Fibroblast of skin of right biceps (primary cell): ENCODE measurements around the gene EHMT1.
"Not testable (repeated sequence)": the region's sequence is repeated elsewhere in the genome, so short reads cannot be mapped to it uniquely, and the experiment has no call there.

Source experiments
- DNase-seq: peaks from one replicate; pipeline ENCODE4 v3.0.0-alpha.2; 2013

EHMT1 gene

DNA sequence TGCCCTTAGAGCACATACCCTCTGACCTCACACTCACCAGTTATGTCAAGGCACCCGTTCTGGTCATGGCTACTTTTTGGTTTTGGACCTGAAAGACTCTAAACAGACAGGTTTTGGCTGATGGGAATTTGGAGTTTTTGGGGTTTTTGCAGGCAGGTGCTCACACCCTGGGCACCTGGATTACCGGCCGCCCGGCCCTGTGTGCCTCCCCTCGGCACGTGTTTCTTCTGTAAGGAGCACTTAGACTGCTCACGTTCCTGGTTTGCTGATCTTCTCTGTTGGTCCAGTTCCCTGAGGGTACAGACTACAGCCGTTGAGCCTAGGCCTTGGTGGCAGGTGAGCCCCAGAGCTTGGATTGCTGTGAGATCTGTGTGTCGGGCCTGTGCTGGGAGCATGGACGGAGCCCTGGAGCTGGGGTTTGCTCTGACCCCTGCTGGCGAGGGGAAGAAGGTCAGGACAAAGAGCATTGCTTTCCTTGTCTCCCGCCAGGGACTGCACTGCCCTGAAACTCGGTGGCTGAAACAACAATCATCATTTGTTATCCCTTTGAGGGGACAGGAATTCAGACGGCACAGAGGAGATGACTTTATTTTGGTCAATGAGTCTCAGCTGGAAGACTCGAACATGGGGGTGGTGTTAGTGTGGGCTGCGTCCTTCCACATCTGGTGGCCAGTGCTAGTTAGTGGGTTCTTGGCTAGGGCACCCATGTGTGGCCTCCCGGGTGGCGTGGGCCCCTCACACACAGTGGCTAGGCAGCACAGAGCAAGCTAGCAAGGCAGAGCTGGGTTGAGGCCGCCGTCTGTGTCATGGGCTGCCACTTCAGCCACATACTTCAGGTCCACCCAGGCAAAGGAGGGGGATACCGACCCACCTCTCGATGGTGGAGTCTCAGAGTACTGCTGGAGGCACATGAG, 76.4 kb downstream of the EHMT1 start:
- DNase-seq = peak; percentile 30

DNA sequence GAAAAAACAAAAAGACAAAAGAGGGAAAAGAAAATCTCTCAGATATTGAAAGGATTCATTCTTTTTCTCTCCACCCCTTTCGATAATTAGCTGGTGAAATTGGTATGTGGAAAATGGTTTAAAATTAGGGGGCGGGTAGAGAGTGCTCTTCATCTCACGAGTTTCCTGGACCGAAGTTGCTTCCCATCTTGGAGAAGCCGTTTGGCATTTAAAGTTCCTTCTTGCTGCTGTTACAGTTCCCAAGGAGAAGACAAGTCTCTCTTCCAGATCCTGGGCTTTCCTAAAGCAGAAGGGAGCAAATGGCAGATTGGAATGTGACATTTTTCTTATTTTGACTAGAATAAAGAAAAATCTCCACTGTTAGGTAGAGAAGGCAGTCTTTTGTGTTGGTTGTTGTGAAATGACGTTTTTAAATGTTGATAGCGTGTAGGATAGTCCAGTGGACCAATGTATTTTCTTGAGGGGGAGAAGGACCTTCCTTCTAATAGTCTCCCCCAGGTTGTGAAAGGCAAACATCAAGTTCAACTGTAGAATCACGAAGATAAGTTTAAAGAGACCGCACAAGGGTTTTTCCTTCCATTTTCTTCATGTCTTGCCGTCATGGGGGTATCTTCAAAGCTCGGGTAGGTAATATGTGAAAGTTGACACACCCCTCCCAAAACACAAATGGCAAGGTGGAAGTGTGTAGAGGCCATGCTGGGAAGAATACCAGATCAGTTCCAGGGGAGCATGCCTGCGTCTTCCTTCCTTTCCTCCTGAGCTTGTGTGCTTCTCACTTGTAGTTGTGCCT, 77.5 kb downstream of the EHMT1 start:
- no peak for DNase-seq

GRCh38 chr9:137697193-137697592, 78.4 kb downstream of the EHMT1 start:
- no peak for DNase-seq

DNA sequence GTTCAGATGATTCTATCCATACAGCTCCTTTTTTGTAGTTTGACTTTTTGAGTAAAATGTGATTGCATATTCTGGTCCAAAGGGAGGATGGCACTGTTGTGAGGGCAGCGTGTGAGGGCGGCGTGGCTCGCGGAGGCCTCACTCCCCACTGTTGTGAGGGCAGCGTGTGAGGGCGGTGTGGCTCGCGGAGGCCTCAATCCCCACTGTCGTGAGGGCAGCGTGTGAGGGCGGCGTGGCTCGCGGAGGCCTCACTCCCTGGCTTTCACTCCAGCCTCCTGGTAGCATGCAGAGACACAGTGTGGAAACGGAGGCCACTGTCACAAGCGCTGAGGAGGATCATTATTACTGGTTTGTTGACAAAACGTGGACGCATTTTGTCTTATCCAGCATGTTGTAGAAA, 79.0 kb downstream of the EHMT1 start:
- no peak for DNase-seq

DNA sequence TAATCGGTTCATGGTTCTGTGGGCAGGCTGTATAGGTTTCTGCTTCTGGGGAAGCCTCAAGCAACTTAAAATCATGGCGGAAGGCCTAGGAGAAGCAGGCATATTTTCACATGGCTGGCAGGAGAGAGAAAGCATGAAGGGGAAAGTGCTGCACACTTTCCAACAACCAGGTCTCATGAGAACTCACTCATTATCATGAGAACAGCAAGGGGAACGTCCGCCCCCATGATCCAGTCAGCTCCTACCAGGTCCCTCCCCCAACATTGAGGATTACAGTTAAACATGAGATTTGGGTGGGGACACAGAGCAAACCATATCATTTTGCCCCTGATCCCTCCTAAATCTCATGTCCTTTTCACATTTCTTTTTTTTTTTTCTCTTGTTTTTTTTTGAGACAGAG, 82.1 kb downstream of the EHMT1 start:
- no peak for DNase-seq

DNA sequence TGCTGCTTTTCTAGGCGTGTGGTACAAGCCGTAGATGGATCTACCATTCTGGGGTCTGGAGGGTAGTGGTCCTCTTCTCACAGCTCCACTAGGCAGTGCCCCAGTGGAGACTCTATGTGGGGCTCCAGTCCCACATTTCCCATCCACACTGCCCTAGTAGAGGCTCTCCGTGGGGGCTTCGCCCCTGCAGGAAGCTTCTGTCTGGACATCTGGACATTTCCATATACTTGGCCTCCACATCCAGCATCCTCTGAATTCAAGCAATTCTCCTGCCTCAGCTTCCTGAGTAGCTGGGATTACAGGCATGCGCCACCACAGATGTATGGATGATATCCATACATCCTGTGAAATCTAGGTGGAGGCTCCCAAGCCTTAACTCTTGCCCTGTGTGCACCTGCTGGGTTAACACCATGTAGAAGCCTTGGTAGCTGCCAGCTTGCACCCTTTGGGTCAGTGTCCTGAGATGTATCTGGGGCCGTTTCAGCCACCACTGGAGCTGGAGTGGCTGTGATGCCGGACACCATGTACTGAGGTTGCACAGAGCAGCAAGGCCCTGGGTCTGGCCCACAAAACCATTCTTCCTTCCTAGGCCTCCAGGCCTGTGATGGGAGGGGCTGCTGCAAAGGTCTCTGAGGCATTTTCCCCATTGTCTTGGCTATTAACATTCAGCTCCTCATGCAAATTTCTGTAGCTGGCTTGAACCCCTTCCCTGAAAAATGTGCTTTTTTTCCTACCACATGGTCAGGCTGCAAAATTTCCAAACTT, 84.0 kb downstream of the EHMT1 start:
- DNase-seq = no peak

- no peak for DNase-seq
These were observed 85.2 kb downstream of the EHMT1 start for GRCh38 chr9:137703842-137704508.

- DNase-seq = no peak
These were observed 86.6 kb downstream of the EHMT1 start for GRCh38 chr9:137705443-137705863.

GRCh38 chr9:137705906-137706305, 87.1 kb downstream of the EHMT1 start:
- DNase-seq = no peak

DNA sequence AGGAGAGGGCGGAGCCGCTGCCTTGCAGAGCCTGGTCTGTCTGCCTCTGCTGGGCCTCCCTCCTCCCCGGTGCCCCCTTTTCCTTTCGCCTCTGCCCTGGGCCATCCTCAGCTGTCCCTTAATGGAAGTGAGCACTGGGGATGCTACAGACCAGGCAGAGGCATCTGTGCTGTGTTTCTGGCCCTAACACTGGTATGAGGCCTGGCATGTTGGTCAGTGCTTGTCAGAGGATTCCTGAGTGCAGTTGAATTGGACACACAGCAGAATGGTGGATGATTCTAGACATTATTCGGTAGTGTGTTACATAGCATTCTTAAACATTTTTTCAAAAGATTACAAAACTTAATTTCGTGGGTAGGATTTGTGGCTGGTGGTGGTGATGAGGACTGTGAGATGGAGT, 88.6 kb downstream of the EHMT1 start:
- no peak for DNase-seq

GRCh38 chr9:137708590-137709284, 89.9 kb downstream of the EHMT1 start:
- DNase-seq = no peak

- no peak for DNase-seq
These were observed 90.8 kb downstream of the EHMT1 start for GRCh38 chr9:137709411-137710101.

DNA sequence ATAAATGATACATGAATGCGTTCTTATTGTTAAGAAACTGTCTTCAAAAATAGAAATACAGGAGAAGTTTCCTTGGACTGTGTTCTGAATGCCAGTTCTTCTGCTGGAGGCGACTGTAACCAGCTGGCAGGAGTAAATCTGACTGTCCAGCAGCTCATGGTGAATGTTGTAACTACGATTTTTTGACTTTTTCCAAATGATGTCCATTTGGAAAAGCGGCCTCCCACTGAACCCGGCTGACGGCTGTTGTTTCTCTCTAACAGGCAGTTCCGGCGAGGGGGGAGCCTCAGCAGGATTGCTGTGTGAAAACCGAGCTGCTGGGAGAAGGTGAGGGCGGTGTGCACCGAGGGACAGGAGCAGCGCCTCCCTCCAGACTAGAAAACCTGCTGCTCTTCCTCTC, 91.9 kb downstream of the EHMT1 start:
- no peak for DNase-seq

- DNase-seq = no peak
These were observed 92.9 kb downstream of the EHMT1 start for GRCh38 chr9:137711678-137712105.

GRCh38 chr9:137715321-137715720, 96.5 kb downstream of the EHMT1 start:
- DNase-seq = no peak

GRCh38 chr9:137715866-137716693, 97.3 kb downstream of the EHMT1 start:
- not testable (repeated sequence) for DNase-seq

- no peak for DNase-seq
These were observed 98.0 kb downstream of the EHMT1 start for GRCh38 chr9:137716694-137717287.

DNA sequence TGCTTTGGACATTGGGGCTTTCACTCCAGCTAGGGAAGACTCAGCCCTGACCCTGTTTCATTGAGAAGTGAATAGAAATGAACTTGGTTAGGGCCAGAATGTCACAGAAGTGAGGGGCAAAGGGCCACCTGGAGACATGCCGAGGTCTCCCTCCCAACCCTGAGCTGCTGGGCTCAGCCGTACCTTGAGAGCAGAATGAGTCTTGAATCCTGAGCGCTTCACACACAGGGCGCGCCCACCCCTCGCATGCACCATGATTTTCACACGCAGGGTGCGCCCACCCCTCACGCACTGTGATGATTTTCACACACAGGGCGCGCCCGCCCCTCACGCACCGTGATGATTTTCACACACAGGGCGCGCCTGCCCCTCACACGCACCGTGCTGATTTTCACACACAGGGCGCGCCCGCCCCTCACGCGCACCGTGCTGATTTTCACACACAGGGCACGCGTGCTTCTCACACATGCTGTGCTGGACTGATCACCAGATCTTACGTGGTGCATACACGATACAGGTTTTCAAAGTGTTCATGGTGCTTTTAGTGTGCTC, 99.0 kb downstream of the EHMT1 start:
- DNase-seq = no peak

- DNase-seq = no peak
These were observed 100.4 kb downstream of the EHMT1 start for GRCh38 chr9:137719194-137719593.
